K562 (cell line): Measurements from ENCODE around the gene ANO1. TPM values are rescaled to one million over a fixed set of nuclear protein-coding genes. Genes with fewer than 3 reads are reported as not detected.

ENCODE experiments used
- ATAC-seq: fragments of 200-7000 bp; cut with Tn5 transposase; 3 replicates; pipeline ENCODE4 v1.9.1; 2020; ENCODE audit warnings: moderate library complexity
- BruUV-seq: library from RNA; stranded (reverse); fragments of 400-500 nt; replicated peaks from 2 replicates; lab custom pipeline; 2021; lab: Mats Ljungman, UMichigan
- CTCF ChIA-PET: fragments of 300-600 bp; formaldehyde crosslinking; extraction: SDS; loops from one replicate; lab custom pipeline; 2021; ENCODE audit warnings: low intra/inter-chr PET ratio; lab: Yijun Ruan, JAX
- POLR2A ChIA-PET: fragments of 300-600, 350-650 bp; sonication (Branson Sonifier 250); formaldehyde crosslinking; extraction: SDS; loops from one replicate; lab custom pipeline; 2021; ENCODE audit warnings: antibody characterized with exemption, inconsistent platforms; lab: Yijun Ruan, JAX
- DNase-seq, 4 experiments: peaks; one replicate each; pipeline versions ENCODE4 v3.0.0 to v3.0.0-alpha.2; 2011 to 2018; ENCODE audit warnings: low spot score in 3 of 4, mixed read lengths in 3 of 4; ENCODE audit errors: extremely low read depth in 1 of 4
- FAIRE-seq: peaks from 2 replicates; lab custom pipeline; 2011; peaks lifted over from hg19 to GRCh38; lab: Jason Lieb, UNC
- H2AFZ ChIP-seq: 2 replicates; pipeline ENCODE4 v1.6.0; 2011; ENCODE audit warnings: low read depth, low read length, control low read depth, inconsistent platforms
- H3K27ac ChIP-seq: fragments of 200-600 bp; 3 replicates; pipeline ENCODE4 v1.8.0; 2011; ENCODE audit warnings: low read depth, mild to moderate bottlenecking, control low read depth, inconsistent platforms, low read length, moderate library complexity, mixed read lengths; ENCODE audit errors: extremely low read depth
- H3K27me3 ChIP-seq, 2 experiments: fragments of 300-600 bp in 1 of 2; 2 replicates in 1 of 2; 3 replicates in 1 of 2; pipeline versions ENCODE4 v1.6.0 to v1.8.0; 2011; ENCODE audit warnings: inconsistent platforms in 2 of 2, low read length in 2 of 2, mild to moderate bottlenecking in 1 of 2, mixed read lengths in 1 of 2, moderate library complexity in 1 of 2; ENCODE audit not compliant: control insufficient read depth in 2 of 2, insufficient read depth in 2 of 2
- H3K36me3 ChIP-seq: fragments of 300-600 bp; 3 replicates; pipeline ENCODE4 v1.8.0; 2011; ENCODE audit warnings: mild to moderate bottlenecking, low read length, inconsistent platforms; ENCODE audit not compliant: control insufficient read depth, insufficient read depth
- H3K4me1 ChIP-seq, 2 experiments: fragments of 200-600 bp in 1 of 2; replicated peaks in 1 of 2; 2 replicates in 1 of 2; 3 replicates in 1 of 2; pipeline versions ENCODE4 v1.5.1 to v1.8.0; 2011; ENCODE audit warnings: inconsistent platforms in 2 of 2, low read length in 2 of 2, mild to moderate bottlenecking in 1 of 2, mixed read lengths in 1 of 2, moderate library complexity in 1 of 2; ENCODE audit not compliant: control insufficient read depth in 2 of 2, insufficient read depth in 2 of 2
- H3K4me2 ChIP-seq: 2 replicates; pipeline ENCODE4 v1.6.1; 2011; ENCODE audit warnings: low read length, control low read depth, inconsistent platforms, mixed read lengths; ENCODE audit not compliant: insufficient read depth
- H3K4me3 ChIP-seq: fragments of 200-600 bp; sonication (generic), shearing (Covaris generic); 2 replicates; pipeline ENCODE4 v1.5.1; 2016; ENCODE audit warnings: control low read depth, inconsistent platforms
- H3K79me2 ChIP-seq: fragments of 200-600 bp; 3 replicates; pipeline ENCODE4 v1.8.0; 2011; ENCODE audit warnings: low read length, inconsistent platforms; ENCODE audit not compliant: control insufficient read depth, insufficient read depth
- H3K9ac ChIP-seq, 2 experiments: 2 replicates each; pipeline versions ENCODE4 v1.6.0 to v1.6.1; 2011; ENCODE audit warnings: low read depth in 2 of 2, low read length in 2 of 2, control low read depth in 1 of 2, inconsistent platforms in 1 of 2, mild to moderate bottlenecking in 1 of 2, mixed read lengths in 1 of 2; ENCODE audit not compliant: insufficient read depth in 1 of 2
- H3K9me1 ChIP-seq: one replicate; pipeline ENCODE4 v1.6.0; 2011; ENCODE audit warnings: inconsistent platforms, mild to moderate bottlenecking, low read length, moderate library complexity; ENCODE audit not compliant: control insufficient read depth, insufficient read depth
- H3K9me3 ChIP-seq: replicated peaks from 2 replicates; pipeline ENCODE4 v1.5.1; 2011; ENCODE audit warnings: low read depth, low read length, inconsistent platforms; ENCODE audit not compliant: control insufficient read depth, insufficient read depth
- H4K20me1 ChIP-seq: replicated peaks from 2 replicates; pipeline ENCODE4 v1.6.1; 2011; ENCODE audit warnings: low read length, inconsistent platforms, mixed read lengths; ENCODE audit not compliant: control insufficient read depth, insufficient read depth
- ATF7 ChIP-seq: fragments of 450-650 bp; IDR thresholded peaks from 2 replicates; pipeline ENCODE4 v1.7.1; 2014; ENCODE audit warnings: mild to moderate bottlenecking, moderate library complexity
- MCM2 ChIP-seq: fragments of 450-650 bp; IDR thresholded peaks from 2 replicates; pipeline ENCODE4 v1.6.1; 2017; ENCODE audit warnings: low read depth, mild to moderate bottlenecking
- MTF1 ChIP-seq: fragments of 250-450 bp; sonication (Bioruptor Pico); IDR thresholded peaks from 2 replicates; pipeline ENCODE4 v1.9.0; 2021; ENCODE audit warnings: moderate library complexity, mild to moderate bottlenecking, inconsistent platforms, borderline replicate concordance
- MYC ChIP-seq, 2 experiments: fragments of 250-450 bp in 1 of 2; sonication (Bioruptor Pico) in 1 of 2; IDR thresholded peaks; 2 replicates each; pipeline versions ENCODE4 v1.5.1 to v1.6.1; 2012 to 2021; ENCODE audit warnings: low read depth in 2 of 2, borderline replicate concordance in 1 of 2, improper control_type of control experiment in 1 of 2, low read length in 1 of 2, mild to moderate bottlenecking in 1 of 2, moderate library complexity in 1 of 2
- NUFIP1 ChIP-seq: fragments of 450-650 bp; IDR thresholded peaks from 2 replicates; pipeline ENCODE4 v1.6.1; 2018; ENCODE audit not compliant: partially characterized antibody
- RUNX1 ChIP-seq: sonication (generic); IDR thresholded peaks from 2 replicates; pipeline ENCODE4 v1.6.1; 2016; ENCODE audit warnings: antibody characterized with exemption, low read depth
- SNRNP70 ChIP-seq: fragments of 200-400 bp; formaldehyde crosslinking; optimal IDR thresholded peaks from 2 replicates; pipeline ENCODE3; 2017; ENCODE audit warnings: low read depth, low read length
- ZFPM2 ChIP-seq: fragments of 250-450 bp; sonication (Bioruptor Pico); IDR thresholded peaks from 2 replicates; pipeline ENCODE4 v1.5.1; 2022; ENCODE audit warnings: mild to moderate bottlenecking
- WGBS: fragments of 100-300 bp; shearing (Covaris generic); methylation state at CpG from one replicate; pipeline ENCODE4 v1.1.6; 2016; ENCODE audit warnings: low coverage, mixed read lengths; ENCODE audit not compliant: insufficient coverage; ENCODE audit errors: missing lambda C conversion rate; 5-methylcytosine and 5-hydroxymethylcytosine counted together
- in situ Hi-C: fragments of 300-500 bp; cut with MboI; formaldehyde crosslinking; loops from 4 replicates; pipeline ENCODE4 v1.15.0; 2018; ENCODE audit warnings: inconsistent platforms, mixed read lengths
- intact Hi-C: fragments of 100-400 bp; cut with micrococcal nuclease; formaldehyde crosslinking; loops from 2 replicates; pipeline ENCODE4 v1.14.2; 2022
- polyA plus RNA-seq, 8 experiments: library from polyadenylated mRNA; depleted of rRNA in 4 of 8; stranded (reverse) in 5 of 8; unstranded in 3 of 8; fragments of >200 nt; fragmentation: Nextera tagmentation in 2 of 8; fragmentation: Illumina TruSeq in 1 of 8; extraction: Ambion mirVana in 2 of 8; extraction: Trizol in 1 of 8; gene quantifications; 2 replicates each; pipeline versions ENCODE4 v1.2.1 to v1.2.3, GENCODE V29; 2011 to 2014; ENCODE audit warnings: inconsistent platforms in 1 of 8, missing spikeins in 1 of 8
- total RNA-seq, 7 experiments: library from RNA; depleted of rRNA in 6 of 7; stranded (reverse); fragments of >200 nt in 6 of 7; fragmentation: Illumina TruSeq in 2 of 7; extraction: Trizol in 2 of 7; gene quantifications; 2 replicates each; pipeline versions ENCODE4 v1.2.1 to v1.2.3, GENCODE V29; 2011 to 2021; ENCODE audit warnings: low replicate concordance in 1 of 7
- TF ChIP-seq, protein P1 (sequence below), 2 experiments: fragments of 450-650 bp in 1 of 2; sonication (generic) in 1 of 2; formaldehyde crosslinking in 1 of 2; IDR thresholded peaks; 2 replicates each; pipeline versions ENCODE4 v1.7.1 to v1.9.0; 2016 to 2022; ENCODE audit warnings: inconsistent platforms in 1 of 2, mild to moderate bottlenecking in 1 of 2, missing genetic modification reagents in 1 of 2
- TF ChIP-seq, protein P2 (sequence below): fragments of 250-450 bp; sonication (Bioruptor Pico); IDR thresholded peaks from 2 replicates; pipeline ENCODE4 v1.5.1; 2021; ENCODE audit warnings: mild to moderate bottlenecking

The ANO1 gene
- total and polyA plus RNA-seq, 9 of the 15 experiments (the other 6 are each of a cell fraction or from before 2014, with no cell fraction given) = not detected

DNA sequence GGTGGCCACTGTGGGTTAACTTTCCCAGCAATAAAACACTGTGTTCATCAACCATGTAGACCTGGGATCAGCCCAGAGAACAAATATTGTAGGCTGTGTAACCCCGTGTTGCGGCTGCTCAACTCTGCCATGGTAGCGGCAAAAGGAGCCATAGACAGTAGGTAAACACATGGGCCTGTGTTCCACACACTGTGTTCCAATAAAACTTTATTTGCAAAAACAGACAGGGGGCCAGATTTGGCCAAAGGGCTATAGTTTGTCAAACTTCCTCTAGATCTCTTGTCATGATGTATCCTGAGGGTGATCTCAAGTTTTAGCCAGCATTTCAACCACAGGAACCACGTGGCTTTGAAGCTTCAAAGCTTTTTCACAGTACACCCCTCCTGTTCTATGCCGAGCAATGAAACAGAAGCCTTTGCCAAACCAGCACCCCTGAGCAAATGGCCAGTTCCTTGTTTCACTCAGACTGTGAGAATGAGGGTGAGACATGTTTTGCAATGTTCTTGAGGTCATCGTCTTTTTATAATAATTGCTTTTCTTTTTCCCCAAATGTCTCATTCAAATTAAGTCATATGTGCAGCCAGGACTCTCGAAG lies 75.1 kb downstream of the ANO1 start:
- intact Hi-C loops (no loop called here), in situ Hi-C loops (no loop called here)
- H4K20me1 ChIP-seq = peaks cover 10% of the 10 kb centered on the region; the same call in 1 of the 2 replicates
- H2AFZ ChIP-seq = 0 out of 2 replicates have a peak overlapping the region, but pooled peaks have one; percentile 23
- no peaks in the 10 kb centered on the region for H3K36me3 ChIP-seq
- H3K4me2 ChIP-seq = no peak overlapping the region
- peaks cover 0 to 6% of the 10 kb centered on the region in 2 experiments; a peak in 3 of 5 replicates for H3K4me1 ChIP-seq
- no peak overlapping the region for H3K9ac ChIP-seq
- no TSS peak for BruUV-seq
- no peak for FAIRE-seq
- no peaks in the 10 kb centered on the region for H3K9me3 ChIP-seq
- DNase-seq = no peak
- peaks cover 41 to 71% of the 10 kb centered on the region in 2 experiments for H3K27me3 ChIP-seq
- no peak overlapping the region for H3K4me3 ChIP-seq
- no peak; the same call in 2 of the 3 replicates for ATAC-seq
- 34% methylated on average over 7 of the region's 7 CpGs for WGBS
- POLR2A ChIA-PET = no interaction called here
- H3K27ac ChIP-seq = no peak overlapping the region
- no peaks in the 10 kb centered on the region for H3K9me1 ChIP-seq
- no peaks in the 10 kb centered on the region for H3K79me2 ChIP-seq
- CTCF ChIA-PET = no interaction called here
- TF ChIP-seq MYC (IDR thresholded peaks at IDR 0.05; ENCODE audit: low read depth, low read length) (no peak), MYC (CRISPR knock-in tag; IDR thresholded peaks at IDR 0.05; ENCODE audit: borderline replicate concordance, low read depth) (no peak), MCM2 (no peak), NUFIP1 (no peak), ZFPM2 (CRISPR knock-in tag) (no peak), RUNX1 (no peak), SNRNP70 (no peak), MTF1 (CRISPR knock-in tag) (no peak), ATF7 (no peak)
- TF ChIP-seq, protein P1, sequence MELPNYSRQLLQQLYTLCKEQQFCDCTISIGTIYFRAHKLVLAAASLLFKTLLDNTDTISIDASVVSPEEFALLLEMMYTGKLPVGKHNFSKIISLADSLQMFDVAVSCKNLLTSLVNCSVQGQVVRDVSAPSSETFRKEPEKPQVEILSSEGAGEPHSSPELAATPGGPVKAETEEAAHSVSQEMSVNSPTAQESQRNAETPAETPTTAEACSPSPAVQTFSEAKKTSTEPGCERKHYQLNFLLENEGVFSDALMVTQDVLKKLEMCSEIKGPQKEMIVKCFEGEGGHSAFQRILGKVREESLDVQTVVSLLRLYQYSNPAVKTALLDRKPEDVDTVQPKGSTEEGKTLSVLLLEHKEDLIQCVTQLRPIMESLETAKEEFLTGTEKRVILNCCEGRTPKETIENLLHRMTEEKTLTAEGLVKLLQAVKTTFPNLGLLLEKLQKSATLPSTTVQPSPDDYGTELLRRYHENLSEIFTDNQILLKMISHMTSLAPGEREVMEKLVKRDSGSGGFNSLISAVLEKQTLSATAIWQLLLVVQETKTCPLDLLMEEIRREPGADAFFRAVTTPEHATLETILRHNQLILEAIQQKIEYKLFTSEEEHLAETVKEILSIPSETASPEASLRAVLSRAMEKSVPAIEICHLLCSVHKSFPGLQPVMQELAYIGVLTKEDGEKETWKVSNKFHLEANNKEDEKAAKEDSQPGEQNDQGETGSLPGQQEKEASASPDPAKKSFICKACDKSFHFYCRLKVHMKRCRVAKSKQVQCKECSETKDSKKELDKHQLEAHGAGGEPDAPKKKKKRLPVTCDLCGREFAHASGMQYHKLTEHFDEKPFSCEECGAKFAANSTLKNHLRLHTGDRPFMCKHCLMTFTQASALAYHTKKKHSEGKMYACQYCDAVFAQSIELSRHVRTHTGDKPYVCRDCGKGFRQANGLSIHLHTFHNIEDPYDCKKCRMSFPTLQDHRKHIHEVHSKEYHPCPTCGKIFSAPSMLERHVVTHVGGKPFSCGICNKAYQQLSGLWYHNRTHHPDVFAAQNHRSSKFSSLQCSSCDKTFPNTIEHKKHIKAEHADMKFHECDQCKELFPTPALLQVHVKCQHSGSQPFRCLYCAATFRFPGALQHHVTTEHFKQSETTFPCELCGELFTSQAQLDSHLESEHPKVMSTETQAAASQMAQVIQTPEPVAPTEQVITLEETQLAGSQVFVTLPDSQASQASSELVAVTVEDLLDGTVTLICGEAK (IDR thresholded peaks at IDR 0.05) = peak; percentile 97
- TF ChIP-seq, protein P1 (CRISPR knock-in tag; IDR thresholded peaks at IDR 0.05) = peak; percentile 97
- TF ChIP-seq, protein P2, sequence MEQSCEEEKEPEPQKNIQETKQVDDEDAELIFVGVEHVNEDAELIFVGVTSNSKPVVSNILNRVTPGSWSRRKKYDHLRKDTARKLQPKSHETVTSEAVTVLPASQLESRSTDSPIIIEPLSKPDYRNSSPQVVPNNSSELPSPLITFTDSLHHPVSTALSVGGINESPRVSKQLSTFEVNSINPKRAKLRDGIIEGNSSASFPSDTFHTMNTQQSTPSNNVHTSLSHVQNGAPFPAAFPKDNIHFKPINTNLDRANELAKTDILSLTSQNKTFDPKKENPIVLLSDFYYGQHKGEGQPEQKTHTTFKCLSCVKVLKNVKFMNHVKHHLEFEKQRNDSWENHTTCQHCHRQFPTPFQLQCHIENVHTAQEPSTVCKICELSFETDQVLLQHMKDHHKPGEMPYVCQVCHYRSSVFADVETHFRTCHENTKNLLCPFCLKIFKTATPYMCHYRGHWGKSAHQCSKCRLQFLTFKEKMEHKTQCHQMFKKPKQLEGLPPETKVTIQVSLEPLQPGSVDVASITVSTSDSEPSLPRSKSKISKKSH = no peak
